Body of pancreas (tissue), 4 donors: ENCODE results near the gene SLC38A9. TPM values are rescaled to one million over a fixed set of nuclear protein-coding genes. Genes with fewer than 3 reads are reported as not detected.

Experiments used
- ATAC-seq: fragments of 150-250 bp; one replicate; pipeline ENCODE4 v1.9.1; 2016
- DNase-seq, 4 donors: peaks; one replicate each; pipeline ENCODE4 v3.0.0-alpha.2; 2019
- H3K27ac ChIP-seq, 4 donors: fragments of 200-600 bp; sonication (generic); 1 replicate in 3 of 4; 2 replicates in 1 of 4; pipeline versions ENCODE4 v1.5.1 to v1.6.1; 2016 to 2019; ENCODE audit warnings: mild to moderate bottlenecking in 1 of 4, mixed read lengths in 1 of 4, moderate library complexity in 1 of 4
- H3K27me3 ChIP-seq, 2 donors: fragments of 200-600 bp; sonication (generic); one replicate each; pipeline ENCODE4 v1.6.0; 2016; ENCODE audit warnings: mild to moderate bottlenecking in 1 of 2
- H3K36me3 ChIP-seq, 2 donors: fragments of 200-600 bp; sonication (generic); replicated peaks in 1 of 2; 2 replicates each; pipeline ENCODE4 v1.5.1; 2016; ENCODE audit warnings: low read depth in 2 of 2; ENCODE audit not compliant: insufficient read depth in 1 of 2
- H3K4me1 ChIP-seq: fragments of 200-600 bp; sonication (generic); one replicate; pipeline ENCODE4 v1.6.0; 2016
- H3K4me3 ChIP-seq, 2 donors: fragments of 200-600 bp; sonication (generic); 1 replicate in 1 of 2; 2 replicates in 1 of 2; pipeline ENCODE4 v1.5.1; 2016 to 2019
- H3K9me3 ChIP-seq, 3 donors: fragments of 200-600 bp; sonication (generic); 1 replicate in 2 of 3; 2 replicates in 1 of 3; pipeline ENCODE4 v1.5.1; 2016
- POLR2A ChIP-seq, 3 donors: fragments of 450-650 bp; IDR thresholded peaks; one replicate each; pipeline ENCODE4 v1.6.1; 2016; ENCODE audit warnings: antibody characterized with exemption in 3 of 3, mild to moderate bottlenecking in 2 of 3
- WGBS, 2 donors: methylation state at CpG; one replicate each; pipeline ENCODE4 v1.1.5; 2017; 5-methylcytosine and 5-hydroxymethylcytosine counted together
- intact Hi-C: fragments of 100-400 bp; cut with DNase I; formaldehyde crosslinking; loops from one replicate; pipeline ENCODE4 v1.15.1; 2023
- total RNA-seq, 2 donors: library from RNA; depleted of rRNA; stranded (reverse); fragments of >200 nt; gene quantifications; one replicate each; pipeline ENCODE4 v1.1.0, GENCODE V29; 2016
- TF ChIP-seq, protein P1 (sequence below), 7 experiments: fragments of 450-650 bp in 4 of 7; fragments of 200-600 bp in 3 of 7; sonication (generic) in 3 of 7; IDR thresholded peaks; one replicate each; pipeline ENCODE4 v1.5.1; 2016 to 2019; ENCODE audit warnings: antibody characterized with exemption in 7 of 7

The SLC38A9 gene
- total RNA-seq, 2 donors from 2014 or later: 33.5 to 43.8 TPM

DNA sequence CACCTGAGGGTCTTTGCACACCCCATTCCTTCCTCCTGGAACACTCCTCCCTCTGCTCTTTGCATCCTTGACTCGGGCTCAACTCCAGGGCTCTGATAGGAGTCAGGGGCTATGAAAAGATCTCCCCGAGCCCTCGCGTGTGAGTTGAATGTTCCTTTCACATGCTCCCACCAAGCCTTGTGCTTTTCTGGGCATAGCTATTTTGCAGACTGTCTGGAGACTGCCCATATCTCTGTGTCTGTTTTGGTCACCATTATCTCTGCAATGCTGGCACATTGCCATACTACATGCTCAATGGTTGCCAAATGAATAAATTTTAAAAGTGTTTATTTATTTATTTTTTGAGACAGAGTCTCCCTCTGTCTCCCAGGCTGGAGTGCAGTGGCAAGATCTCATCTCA is 120.4 kb downstream of the SLC38A9 start:
- no peaks in the 10 kb centered on the region for H3K4me1 ChIP-seq
- 73 to 82% methylated on average over 4 of the region's 4 CpGs for WGBS, 2 donors
- H3K27me3 ChIP-seq: no peaks in the 10 kb centered on the region
- no peaks in the 10 kb centered on the region for H3K9me3 ChIP-seq
- no peak overlapping the region for H3K27ac ChIP-seq
- H3K36me3 ChIP-seq: no peaks in the 10 kb centered on the region
- DNase-seq: no peak
- no peak for ATAC-seq
- TF ChIP-seq, protein P1, sequence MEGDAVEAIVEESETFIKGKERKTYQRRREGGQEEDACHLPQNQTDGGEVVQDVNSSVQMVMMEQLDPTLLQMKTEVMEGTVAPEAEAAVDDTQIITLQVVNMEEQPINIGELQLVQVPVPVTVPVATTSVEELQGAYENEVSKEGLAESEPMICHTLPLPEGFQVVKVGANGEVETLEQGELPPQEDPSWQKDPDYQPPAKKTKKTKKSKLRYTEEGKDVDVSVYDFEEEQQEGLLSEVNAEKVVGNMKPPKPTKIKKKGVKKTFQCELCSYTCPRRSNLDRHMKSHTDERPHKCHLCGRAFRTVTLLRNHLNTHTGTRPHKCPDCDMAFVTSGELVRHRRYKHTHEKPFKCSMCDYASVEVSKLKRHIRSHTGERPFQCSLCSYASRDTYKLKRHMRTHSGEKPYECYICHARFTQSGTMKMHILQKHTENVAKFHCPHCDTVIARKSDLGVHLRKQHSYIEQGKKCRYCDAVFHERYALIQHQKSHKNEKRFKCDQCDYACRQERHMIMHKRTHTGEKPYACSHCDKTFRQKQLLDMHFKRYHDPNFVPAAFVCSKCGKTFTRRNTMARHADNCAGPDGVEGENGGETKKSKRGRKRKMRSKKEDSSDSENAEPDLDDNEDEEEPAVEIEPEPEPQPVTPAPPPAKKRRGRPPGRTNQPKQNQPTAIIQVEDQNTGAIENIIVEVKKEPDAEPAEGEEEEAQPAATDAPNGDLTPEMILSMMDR (IDR thresholded peaks at IDR 0.05): no peak
- no peak for TF ChIP-seq POLR2A (IDR thresholded peaks at IDR 0.05)
- intact Hi-C loops: no loop called here
- H3K4me3 ChIP-seq: no peak overlapping the region

DNA sequence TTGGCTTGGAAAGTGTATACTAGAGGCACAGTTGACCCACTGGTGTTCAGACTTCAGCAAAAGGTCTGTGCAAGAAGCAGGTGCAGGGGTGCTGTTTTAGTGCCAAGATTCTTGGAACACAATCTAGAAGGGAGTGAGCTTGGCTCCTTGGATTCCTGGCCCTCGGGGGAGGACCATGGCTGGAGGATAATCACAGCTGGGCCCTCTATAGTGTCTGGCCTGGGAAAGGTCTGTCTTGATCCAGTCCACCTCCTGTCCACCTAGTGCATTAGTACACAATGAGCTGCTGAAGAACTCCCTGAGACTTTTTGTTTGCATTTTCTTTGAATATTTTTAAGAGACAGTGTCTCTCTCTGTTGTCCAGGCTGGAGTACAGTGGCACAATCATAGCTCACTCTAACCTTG is 126.9 kb downstream of the SLC38A9 start:
- 57 to 62% methylated on average over 1 of the region's 1 CpG for WGBS, 2 donors
- Histone ChIP-seq H3K4me3 (no peak overlapping the region), H3K27ac (no peak overlapping the region), H3K27me3 (no peaks in the 10 kb centered on the region), H3K9me3 (no peaks in the 10 kb centered on the region), H3K4me1 (no peaks in the 10 kb centered on the region), H3K36me3 (no peaks in the 10 kb centered on the region)
- intact Hi-C loops: no loop called here
- no peak for ATAC-seq
- TF ChIP-seq POLR2A (IDR thresholded peaks at IDR 0.05): no peak
- TF ChIP-seq, protein P1 (IDR thresholded peaks at IDR 0.05): no peak
- DNase-seq: no peak

DNA sequence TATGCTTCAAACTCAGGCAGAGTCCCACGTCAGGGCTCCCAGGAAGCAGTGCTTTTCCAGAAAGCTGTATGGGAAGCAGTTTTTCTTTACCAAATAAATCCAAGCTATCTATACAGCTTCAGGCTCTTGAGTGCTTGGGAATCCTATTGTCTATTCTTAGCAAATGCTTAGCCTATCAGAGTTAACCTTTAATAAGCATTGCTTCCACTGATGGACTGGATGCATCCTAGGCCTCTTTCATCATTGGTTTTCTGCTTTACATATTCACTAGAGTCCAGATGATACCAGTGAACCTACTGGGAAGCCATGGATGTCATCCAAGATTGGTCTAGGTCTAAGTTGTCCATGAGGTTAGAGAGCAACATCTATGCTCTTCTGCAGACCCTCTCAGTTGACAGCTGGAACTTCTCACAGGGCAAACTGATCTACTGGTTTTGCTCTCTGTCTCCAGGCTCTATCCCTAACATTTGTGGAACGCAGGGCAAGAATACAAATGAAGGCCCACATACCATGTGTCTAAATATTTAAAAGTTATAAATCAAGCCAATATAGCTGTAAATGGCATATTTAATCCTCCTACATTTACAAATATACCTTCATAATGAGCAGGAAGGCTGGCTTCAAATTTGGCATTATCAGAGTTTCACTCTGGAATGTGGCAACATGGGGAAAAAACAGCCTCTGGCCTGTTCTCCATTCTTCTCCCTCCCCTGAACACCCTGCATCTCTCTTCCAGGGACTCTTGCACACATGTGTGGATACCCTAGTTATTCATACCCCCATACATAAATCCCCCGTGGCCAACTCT is 127.5 kb downstream of the SLC38A9 start:
- Histone ChIP-seq H3K4me3 (no peak overlapping the region), H3K4me1 (no peaks in the 10 kb centered on the region), H3K27me3 (no peaks in the 10 kb centered on the region), H3K36me3 (no peaks in the 10 kb centered on the region), H3K9me3 (no peaks in the 10 kb centered on the region), H3K27ac (no peak overlapping the region)
- WGBS, 2 donors: 70 to 91% methylated on average over 3 of the region's 3 CpGs
- no peak for DNase-seq
- ATAC-seq: no peak
- no peak for TF ChIP-seq POLR2A (IDR thresholded peaks at IDR 0.05)
- TF ChIP-seq, protein P1 (IDR thresholded peaks at IDR 0.05): no peak
- intact Hi-C loops: no loop called here

DNA sequence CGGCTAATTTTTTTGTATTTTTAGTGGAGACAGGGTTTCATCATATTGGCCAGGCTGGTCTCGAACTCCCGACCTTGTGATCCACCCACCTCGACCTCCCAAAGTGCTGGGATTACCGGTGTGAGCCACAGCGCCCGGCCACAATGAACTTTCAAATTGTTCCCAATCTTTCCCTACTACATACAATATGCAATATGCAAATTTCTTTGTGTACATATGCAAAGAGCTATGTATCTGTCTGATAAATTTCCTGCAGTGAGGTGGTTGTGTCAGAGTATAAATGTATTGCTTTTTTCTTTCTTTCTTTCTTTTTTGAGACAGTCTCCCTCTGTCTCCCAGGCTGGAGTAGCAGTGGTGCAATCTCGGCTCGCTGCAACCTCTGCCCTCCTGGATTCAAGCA is 128.5 kb downstream of the SLC38A9 start:
- DNase-seq: no peak
- H3K9me3 ChIP-seq: no peaks in the 10 kb centered on the region
- no peaks in the 10 kb centered on the region for H3K4me1 ChIP-seq
- no peak for TF ChIP-seq POLR2A (IDR thresholded peaks at IDR 0.05)
- TF ChIP-seq, protein P1 (IDR thresholded peaks at IDR 0.05): no peak
- H3K36me3 ChIP-seq: no peaks in the 10 kb centered on the region
- WGBS, 2 donors: 82 to 84% methylated on average over 9 of the region's 9 CpGs
- no peak for ATAC-seq
- no peaks in the 10 kb centered on the region for H3K27me3 ChIP-seq
- no peak overlapping the region for H3K4me3 ChIP-seq
- intact Hi-C loops: no loop called here
- no peak overlapping the region for H3K27ac ChIP-seq

DNA sequence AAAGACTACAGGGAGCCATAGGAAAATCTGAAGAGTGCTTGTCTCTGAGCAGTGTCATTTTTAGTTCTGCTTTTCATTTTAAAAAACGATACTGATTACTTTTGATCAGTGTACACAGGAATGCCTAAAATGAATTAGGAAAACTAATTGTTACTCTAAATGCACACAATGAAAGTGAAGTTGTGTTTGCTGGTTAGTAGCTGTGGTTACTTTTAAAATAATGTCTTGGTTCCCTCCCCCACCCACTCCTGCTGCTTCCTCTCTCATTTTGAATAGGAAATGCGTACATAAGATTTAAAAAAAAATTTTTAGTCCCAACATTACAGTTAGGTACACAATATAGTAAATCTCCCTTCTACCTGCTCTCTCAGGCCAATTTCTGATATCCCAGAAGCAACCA is 129.9 kb downstream of the SLC38A9 start:
- ATAC-seq (no peak), DNase-seq (no peak)
- Histone ChIP-seq H3K27ac (no peak overlapping the region), H3K9me3 (no peaks in the 10 kb centered on the region), H3K36me3 (no peaks in the 10 kb centered on the region), H3K4me3 (no peak overlapping the region), H3K27me3 (no peaks in the 10 kb centered on the region), H3K4me1 (no peaks in the 10 kb centered on the region)
- intact Hi-C loops: no loop called here
- 36 to 60% methylated on average over 2 of the region's 2 CpGs for WGBS, 2 donors
- TF ChIP-seq, protein P1 (IDR thresholded peaks at IDR 0.05): no peak
- TF ChIP-seq POLR2A (IDR thresholded peaks at IDR 0.05): no peak
